Peyer's patch (tissue), 4 donors: ENCODE results near the gene RBM34.

Experiments used
- POLR2A ChIP-seq, 2 donors: fragments of 450-650 bp; IDR thresholded peaks; one replicate each; pipeline ENCODE4 v1.5.1; 2017; ENCODE audit warnings: antibody characterized with exemption in 2 of 2, mild to moderate bottlenecking in 2 of 2, moderate library complexity in 2 of 2
- TF ChIP-seq, protein P1 (sequence below), 6 experiments: fragments of 450-650 bp in 4 of 6; fragments of 200-600 bp in 2 of 6; sonication (generic) in 1 of 6; IDR thresholded peaks; one replicate each; pipeline ENCODE4 v1.5.1; 2017 to 2019; ENCODE audit warnings: antibody characterized with exemption in 6 of 6, mild to moderate bottlenecking in 3 of 6, moderate library complexity in 1 of 6

GRCh38 chr1:235124111-235124510 is 36.9 kb downstream of the RBM34 start:
- TF ChIP-seq, protein P1, sequence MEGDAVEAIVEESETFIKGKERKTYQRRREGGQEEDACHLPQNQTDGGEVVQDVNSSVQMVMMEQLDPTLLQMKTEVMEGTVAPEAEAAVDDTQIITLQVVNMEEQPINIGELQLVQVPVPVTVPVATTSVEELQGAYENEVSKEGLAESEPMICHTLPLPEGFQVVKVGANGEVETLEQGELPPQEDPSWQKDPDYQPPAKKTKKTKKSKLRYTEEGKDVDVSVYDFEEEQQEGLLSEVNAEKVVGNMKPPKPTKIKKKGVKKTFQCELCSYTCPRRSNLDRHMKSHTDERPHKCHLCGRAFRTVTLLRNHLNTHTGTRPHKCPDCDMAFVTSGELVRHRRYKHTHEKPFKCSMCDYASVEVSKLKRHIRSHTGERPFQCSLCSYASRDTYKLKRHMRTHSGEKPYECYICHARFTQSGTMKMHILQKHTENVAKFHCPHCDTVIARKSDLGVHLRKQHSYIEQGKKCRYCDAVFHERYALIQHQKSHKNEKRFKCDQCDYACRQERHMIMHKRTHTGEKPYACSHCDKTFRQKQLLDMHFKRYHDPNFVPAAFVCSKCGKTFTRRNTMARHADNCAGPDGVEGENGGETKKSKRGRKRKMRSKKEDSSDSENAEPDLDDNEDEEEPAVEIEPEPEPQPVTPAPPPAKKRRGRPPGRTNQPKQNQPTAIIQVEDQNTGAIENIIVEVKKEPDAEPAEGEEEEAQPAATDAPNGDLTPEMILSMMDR (IDR thresholded peaks at IDR 0.05), result no peak
- no peak for TF ChIP-seq POLR2A (IDR thresholded peaks at IDR 0.05)
